Measurements from ENCODE around the gene HMX1.

The HMX1 gene

DNA sequence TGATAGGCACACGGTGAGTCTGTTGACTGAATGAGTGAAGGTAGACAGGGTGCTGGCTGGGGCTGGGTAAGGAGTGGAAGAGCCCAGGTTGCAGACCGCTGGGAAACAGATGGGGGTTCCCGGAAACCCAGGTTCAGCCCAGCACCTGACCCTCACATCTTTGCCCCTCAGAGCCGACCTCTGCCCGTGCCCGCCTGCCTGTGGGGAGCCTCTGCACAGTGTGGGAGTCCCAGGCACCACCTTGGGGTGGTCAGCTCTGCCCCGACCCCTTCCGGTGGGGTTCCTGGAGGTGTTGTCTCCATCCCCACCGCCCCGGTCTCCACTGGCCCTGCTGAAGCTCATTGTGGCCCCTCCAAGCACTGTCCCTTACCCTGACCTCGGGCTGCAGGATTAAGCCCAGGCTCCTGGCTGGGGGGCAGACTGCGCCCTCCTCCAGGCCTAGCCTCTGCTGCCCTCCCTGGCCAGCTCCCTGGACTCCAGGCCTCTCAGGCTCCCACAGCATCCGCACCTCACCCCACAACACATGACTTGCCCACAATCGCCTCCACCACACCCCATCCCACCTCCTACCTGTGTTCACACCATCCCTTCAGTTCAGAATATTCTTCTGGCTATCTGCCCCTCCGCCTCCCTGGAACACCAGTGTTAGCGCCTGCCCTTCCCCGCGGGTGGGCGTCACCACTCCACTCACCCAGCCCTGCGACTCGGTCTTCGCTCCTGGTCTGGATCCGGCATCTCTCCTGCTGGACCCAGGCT, 21.4 kb downstream of the HMX1 start:
- Histone ChIP-seq H2AK5ac (ENCODE audit: low read length) (no peak overlapping the region), H3K36me3 (ENCODE audit: control insufficient read depth, insufficient read depth, low read length) (no peaks in the 10 kb centered on the region), H3K79me1 (ENCODE audit: low read length) (no peaks in the 10 kb centered on the region), H3K4me2 (ENCODE audit: low read length) (no peak overlapping the region), H3K4me1 (ENCODE audit: control insufficient read depth, low read depth, low read length) (no peaks in the 10 kb centered on the region), H2BK5ac (ENCODE audit: low read length) (no peak overlapping the region), H4K5ac (ENCODE audit: low read length) (no peak overlapping the region), H3K79me2 (ENCODE audit: control insufficient read depth, insufficient read depth, low read length) (no peaks in the 10 kb centered on the region), H3K56ac (ENCODE audit: low read length) (no peak overlapping the region), H3K27me3 (ENCODE audit: insufficient read depth, low read length, poor library complexity) (no peaks in the 10 kb centered on the region), H3K18ac (ENCODE audit: low read length) (no peak overlapping the region), H3K23ac (ENCODE audit: low read length) (no peak overlapping the region), H2BK15ac (replicated peaks; ENCODE audit: low read depth) (no peak overlapping the region), H3K9ac (ENCODE audit: low read length) (no peak overlapping the region), H2BK120ac (ENCODE audit: low read depth, low read length) (no peak overlapping the region), H3K4ac (ENCODE audit: low read depth, low read length) (no peak overlapping the region), H4K8ac (ENCODE audit: low read depth, low read length) (no peak overlapping the region), H3K27ac (ENCODE audit: low read depth, low read length) (no peak overlapping the region), H3K4me3 (ENCODE audit: low read length) (no peak overlapping the region)
- no peak for DNase-seq
- WGBS (ENCODE audit: extremely low coverage, insufficient coverage, low lambda C conversion rate) = no CpG with 5 or more reads among the region's 23 CpGs

GRCh38 chr4:8849266-8850073, 22.2 kb downstream of the HMX1 start:
- no peak overlapping the region for H3K9ac ChIP-seq (ENCODE audit: low read length)
- no peak for DNase-seq
- no peaks in the 10 kb centered on the region for H3K79me2 ChIP-seq (ENCODE audit: control insufficient read depth, insufficient read depth, low read length)
- H3K27ac ChIP-seq (ENCODE audit: low read depth, low read length) = no peak overlapping the region
- no CpG with 5 or more reads among the region's 18 CpGs for WGBS (ENCODE audit: extremely low coverage, insufficient coverage, low lambda C conversion rate)
- H3K79me1 ChIP-seq (ENCODE audit: low read length) = no peaks in the 10 kb centered on the region
- no peak overlapping the region for H4K5ac ChIP-seq (ENCODE audit: low read length)
- no peak overlapping the region for H3K23ac ChIP-seq (ENCODE audit: low read length)
- H2BK15ac ChIP-seq (replicated peaks; ENCODE audit: low read depth) = no peak overlapping the region
- no peak overlapping the region for H3K4me3 ChIP-seq (ENCODE audit: low read length)
- no peak overlapping the region for H2AK5ac ChIP-seq (ENCODE audit: low read length)
- H3K18ac ChIP-seq (ENCODE audit: low read length) = no peak overlapping the region
- H2BK120ac ChIP-seq (ENCODE audit: low read depth, low read length) = no peak overlapping the region
- no peak overlapping the region for H3K4me2 ChIP-seq (ENCODE audit: low read length)
- H4K8ac ChIP-seq (ENCODE audit: low read depth, low read length) = no peak overlapping the region
- no peak overlapping the region for H3K4ac ChIP-seq (ENCODE audit: low read depth, low read length)
- H2BK5ac ChIP-seq (ENCODE audit: low read length) = no peak overlapping the region
- H3K36me3 ChIP-seq (ENCODE audit: control insufficient read depth, insufficient read depth, low read length) = no peaks in the 10 kb centered on the region
- no peaks in the 10 kb centered on the region for H3K27me3 ChIP-seq (ENCODE audit: insufficient read depth, low read length, poor library complexity)
- no peaks in the 10 kb centered on the region for H3K4me1 ChIP-seq (ENCODE audit: control insufficient read depth, low read depth, low read length)
- no peak overlapping the region for H3K56ac ChIP-seq (ENCODE audit: low read length)

DNA sequence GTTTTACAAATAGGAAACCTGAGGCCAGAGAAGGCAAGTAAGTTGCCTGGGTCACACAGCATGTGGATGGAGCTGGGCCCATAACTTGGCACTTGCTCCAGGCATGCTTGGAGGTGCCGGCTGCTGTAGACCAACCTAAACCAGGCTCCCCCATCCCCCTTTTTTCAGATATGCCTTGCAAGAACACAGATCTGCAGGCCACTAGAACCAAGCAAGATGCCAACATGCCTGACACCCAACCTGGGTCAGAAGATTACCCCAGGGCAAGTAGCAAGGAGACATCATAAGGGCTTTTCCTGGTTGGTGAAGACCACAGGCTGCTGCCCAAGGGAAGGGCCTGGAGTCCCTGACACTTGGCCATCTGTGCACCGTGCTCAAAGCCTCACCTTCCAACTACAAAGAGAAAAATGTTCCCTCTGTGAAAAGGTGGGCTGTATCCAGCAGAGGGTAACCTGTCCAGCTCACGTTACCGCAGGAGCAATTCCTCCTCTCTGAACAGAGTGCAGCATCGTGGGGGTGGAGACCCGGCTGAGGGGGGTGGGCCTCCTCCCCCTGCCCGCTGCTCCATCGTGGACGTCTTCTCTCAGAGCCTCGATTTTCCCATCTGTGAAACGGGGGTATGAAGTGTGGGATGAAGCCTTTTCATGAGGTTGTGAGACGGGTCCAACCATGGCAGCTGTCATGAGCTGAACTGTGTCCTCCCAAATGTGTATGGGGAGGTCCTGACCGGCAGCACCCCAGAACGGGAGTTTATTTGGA, 23.0 kb downstream of the HMX1 start:
- Histone ChIP-seq H2BK15ac (replicated peaks; ENCODE audit: low read depth) (no peak overlapping the region), H3K4ac (ENCODE audit: low read depth, low read length) (no peak overlapping the region), H4K8ac (ENCODE audit: low read depth, low read length) (no peak overlapping the region), H3K9ac (ENCODE audit: low read length) (no peak overlapping the region), H3K18ac (ENCODE audit: low read length) (no peak overlapping the region), H4K5ac (ENCODE audit: low read length) (no peak overlapping the region), H2AK5ac (ENCODE audit: low read length) (no peak overlapping the region), H3K4me3 (ENCODE audit: low read length) (no peak overlapping the region), H3K4me2 (ENCODE audit: low read length) (no peak overlapping the region), H3K56ac (ENCODE audit: low read length) (no peak overlapping the region), H3K27me3 (ENCODE audit: insufficient read depth, low read length, poor library complexity) (no peaks in the 10 kb centered on the region), H3K27ac (ENCODE audit: low read depth, low read length) (no peak overlapping the region), H2BK120ac (ENCODE audit: low read depth, low read length) (no peak overlapping the region), H3K79me1 (ENCODE audit: low read length) (no peaks in the 10 kb centered on the region), H2BK5ac (ENCODE audit: low read length) (no peak overlapping the region), H3K36me3 (ENCODE audit: control insufficient read depth, insufficient read depth, low read length) (no peaks in the 10 kb centered on the region), H3K23ac (ENCODE audit: low read length) (no peak overlapping the region), H3K4me1 (ENCODE audit: control insufficient read depth, low read depth, low read length) (no peaks in the 10 kb centered on the region), H3K79me2 (ENCODE audit: control insufficient read depth, insufficient read depth, low read length) (no peaks in the 10 kb centered on the region)
- WGBS (ENCODE audit: extremely low coverage, insufficient coverage, low lambda C conversion rate) = no CpG with 5 or more reads among the region's 14 CpGs
- DNase-seq = no peak

GRCh38 chr4:8847764-8848163, 23.9 kb downstream of the HMX1 start:
- no peak overlapping the region for H2AK5ac ChIP-seq (ENCODE audit: low read length)
- H3K36me3 ChIP-seq (ENCODE audit: control insufficient read depth, insufficient read depth, low read length) = no peaks in the 10 kb centered on the region
- DNase-seq = no peak
- no CpG with 5 or more reads among the region's 10 CpGs for WGBS (ENCODE audit: extremely low coverage, insufficient coverage, low lambda C conversion rate)
- no peaks in the 10 kb centered on the region for H3K4me1 ChIP-seq (ENCODE audit: control insufficient read depth, low read depth, low read length)
- no peak overlapping the region for H3K27ac ChIP-seq (ENCODE audit: low read depth, low read length)
- no peaks in the 10 kb centered on the region for H3K79me1 ChIP-seq (ENCODE audit: low read length)
- no peak overlapping the region for H4K8ac ChIP-seq (ENCODE audit: low read depth, low read length)
- no peaks in the 10 kb centered on the region for H3K27me3 ChIP-seq (ENCODE audit: insufficient read depth, low read length, poor library complexity)
- no peak overlapping the region for H3K23ac ChIP-seq (ENCODE audit: low read length)
- H2BK15ac ChIP-seq (replicated peaks; ENCODE audit: low read depth) = no peak overlapping the region
- H3K79me2 ChIP-seq (ENCODE audit: control insufficient read depth, insufficient read depth, low read length) = no peaks in the 10 kb centered on the region
- H3K4me3 ChIP-seq (ENCODE audit: low read length) = no peak overlapping the region
- no peak overlapping the region for H2BK5ac ChIP-seq (ENCODE audit: low read length)
- H3K4me2 ChIP-seq (ENCODE audit: low read length) = no peak overlapping the region
- H3K4ac ChIP-seq (ENCODE audit: low read depth, low read length) = no peak overlapping the region
- no peak overlapping the region for H3K56ac ChIP-seq (ENCODE audit: low read length)
- H2BK120ac ChIP-seq (ENCODE audit: low read depth, low read length) = no peak overlapping the region
- H3K9ac ChIP-seq (ENCODE audit: low read length) = no peak overlapping the region
- H4K5ac ChIP-seq (ENCODE audit: low read length) = no peak overlapping the region
- H3K18ac ChIP-seq (ENCODE audit: low read length) = no peak overlapping the region

GRCh38 chr4:8847331-8847730, 24.3 kb downstream of the HMX1 start:
- H2BK120ac ChIP-seq (ENCODE audit: low read depth, low read length) = no peak overlapping the region
- no peak overlapping the region for H3K18ac ChIP-seq (ENCODE audit: low read length)
- no peaks in the 10 kb centered on the region for H3K4me1 ChIP-seq (ENCODE audit: control insufficient read depth, low read depth, low read length)
- DNase-seq = no peak
- H3K4ac ChIP-seq (ENCODE audit: low read depth, low read length) = no peak overlapping the region
- H3K4me2 ChIP-seq (ENCODE audit: low read length) = no peak overlapping the region
- no peak overlapping the region for H4K5ac ChIP-seq (ENCODE audit: low read length)
- no peak overlapping the region for H2BK5ac ChIP-seq (ENCODE audit: low read length)
- H3K56ac ChIP-seq (ENCODE audit: low read length) = no peak overlapping the region
- H3K27ac ChIP-seq (ENCODE audit: low read depth, low read length) = no peak overlapping the region
- no peak overlapping the region for H4K8ac ChIP-seq (ENCODE audit: low read depth, low read length)
- no peak overlapping the region for H3K4me3 ChIP-seq (ENCODE audit: low read length)
- H3K79me1 ChIP-seq (ENCODE audit: low read length) = no peaks in the 10 kb centered on the region
- WGBS (ENCODE audit: extremely low coverage, insufficient coverage, low lambda C conversion rate) = no CpG with 5 or more reads among the region's 12 CpGs
- no peaks in the 10 kb centered on the region for H3K79me2 ChIP-seq (ENCODE audit: control insufficient read depth, insufficient read depth, low read length)
- no peaks in the 10 kb centered on the region for H3K36me3 ChIP-seq (ENCODE audit: control insufficient read depth, insufficient read depth, low read length)
- H2BK15ac ChIP-seq (replicated peaks; ENCODE audit: low read depth) = no peak overlapping the region
- H3K27me3 ChIP-seq (ENCODE audit: insufficient read depth, low read length, poor library complexity) = no peaks in the 10 kb centered on the region
- H2AK5ac ChIP-seq (ENCODE audit: low read length) = no peak overlapping the region
- H3K23ac ChIP-seq (ENCODE audit: low read length) = no peak overlapping the region
- no peak overlapping the region for H3K9ac ChIP-seq (ENCODE audit: low read length)
